Memory B cell (primary cell): ENCODE data around the gene SUPT3H.
"Not testable (repeated sequence)": the region's sequence is repeated elsewhere in the genome, so short reads cannot be mapped to it uniquely, and the experiment has no call there.

Experiments
- ATAC-seq: fragments of 150-1000 bp; cut with Tn5 transposase; 2 replicates; pipeline ENCODE4 v1.10.0; 2021; ENCODE audit warnings: low read depth, mild to moderate bottlenecking, moderate library complexity
- DNase-seq, 2 donors: peaks; one replicate each; pipeline ENCODE4 v3.0.0; 2022; ENCODE audit warnings: low spot score in 2 of 2
- H3K27ac Mint-ChIP-seq: one replicate; pipeline ENCODE4 v1.8.0; 2022; ENCODE audit warnings: mild to moderate bottlenecking, moderate library complexity, mixed read lengths
- H3K27me3 Mint-ChIP-seq: one replicate; pipeline ENCODE4 v1.8.0; 2022; ENCODE audit warnings: mixed read lengths
- H3K36me3 Mint-ChIP-seq: one replicate; pipeline ENCODE4 v1.8.0; 2022; ENCODE audit warnings: mild to moderate bottlenecking, mixed read lengths
- H3K4me1 Mint-ChIP-seq: one replicate; pipeline ENCODE4 v1.8.0; 2022; ENCODE audit warnings: mixed read lengths
- H3K4me3 Mint-ChIP-seq: one replicate; pipeline ENCODE4 v1.8.0; 2022; ENCODE audit warnings: mild to moderate bottlenecking, moderate library complexity, mixed read lengths
- H3K9me3 Mint-ChIP-seq: one replicate; pipeline ENCODE4 v1.8.0; 2022; ENCODE audit warnings: mixed read lengths

SUPT3H gene

DNA sequence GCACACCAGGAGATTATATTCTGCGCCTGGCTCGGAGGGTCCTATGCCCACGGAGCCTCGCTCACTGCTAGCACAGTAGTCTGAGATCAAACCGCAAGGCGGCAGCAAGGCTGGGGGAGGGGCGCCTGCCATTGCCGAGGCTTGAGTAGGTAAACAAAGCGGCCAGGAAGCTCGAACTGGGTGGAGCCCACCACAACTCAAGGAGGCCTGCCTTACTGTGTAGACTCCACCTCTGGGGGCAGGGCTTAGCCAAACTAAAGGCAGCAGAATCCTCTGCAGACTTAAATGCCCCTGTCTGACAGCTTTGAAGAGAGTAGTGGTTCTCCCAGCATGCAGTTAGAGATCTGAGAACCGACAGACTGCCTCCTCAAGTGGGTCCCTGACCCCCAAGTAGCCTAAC lies 477.4 kb downstream of the SUPT3H start:
- not testable (repeated sequence) for H3K27ac Mint-ChIP-seq, ATAC-seq, H3K4me3 Mint-ChIP-seq, H3K27me3 Mint-ChIP-seq, DNase-seq, H3K9me3 Mint-ChIP-seq, H3K4me1 Mint-ChIP-seq
- peaks cover 17% of the 10 kb centered on the region for H3K36me3 Mint-ChIP-seq

DNA sequence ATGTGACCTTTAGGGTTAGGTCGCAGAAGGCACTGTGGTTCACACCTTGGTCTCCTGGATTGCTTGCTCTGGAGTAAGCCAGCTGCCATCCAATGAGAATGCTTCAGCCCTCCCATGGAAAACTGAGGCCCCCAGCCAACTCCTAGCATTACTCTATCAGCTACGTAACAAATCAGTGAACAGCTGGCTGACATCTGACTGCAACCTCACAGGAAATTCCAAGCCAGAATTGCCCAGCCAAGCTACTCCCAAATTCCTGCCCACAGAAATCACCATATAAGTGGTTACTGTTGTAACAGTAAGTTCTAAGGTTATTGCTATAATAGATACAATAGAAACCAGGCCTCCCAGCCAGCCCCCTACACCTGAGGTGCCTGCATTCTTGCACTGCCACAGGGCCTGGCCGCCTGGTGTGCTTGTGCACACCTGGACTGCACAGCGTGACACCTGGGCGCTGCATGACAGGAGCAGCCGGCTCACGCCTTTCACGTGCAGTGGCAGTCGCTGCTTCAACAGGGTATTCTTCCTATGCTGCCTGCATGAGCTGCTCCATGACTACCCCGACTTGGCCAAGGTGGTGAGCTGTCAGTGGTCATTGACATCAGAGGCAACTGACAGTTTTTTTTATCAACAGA lies 479.3 kb downstream of the SUPT3H start:
- H3K9me3 Mint-ChIP-seq: peaks cover 3% of the 10 kb centered on the region
- peaks cover 12% of the 10 kb centered on the region for H3K36me3 Mint-ChIP-seq
- DNase-seq (no peak), ATAC-seq (no peak)
- H3K27ac Mint-ChIP-seq: no peak overlapping the region
- no peaks in the 10 kb centered on the region for H3K4me1 Mint-ChIP-seq
- no peaks in the 10 kb centered on the region for H3K27me3 Mint-ChIP-seq
- no peak overlapping the region for H3K4me3 Mint-ChIP-seq

DNA sequence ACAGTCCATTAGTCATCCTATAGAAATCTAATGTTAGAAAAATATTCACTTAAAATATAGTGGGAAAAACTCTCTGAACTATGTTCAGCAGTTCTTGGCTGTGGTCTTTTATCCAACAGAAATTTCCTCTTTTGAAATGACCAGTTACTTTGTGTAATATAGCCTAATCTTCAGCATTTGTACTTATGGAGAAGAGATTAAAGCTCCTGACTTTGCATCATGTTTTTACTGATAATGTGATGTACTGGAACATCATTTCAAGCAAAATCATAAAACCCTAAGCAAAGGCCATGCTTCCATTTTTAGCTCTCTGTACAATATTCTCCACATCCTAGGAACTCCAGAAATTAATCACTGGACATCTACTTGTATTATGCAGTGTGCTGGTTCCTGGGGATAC lies 480.4 kb downstream of the SUPT3H start:
- DNase-seq (no peak), ATAC-seq (no peak)
- Mint-ChIP-seq H3K27ac (no peak overlapping the region), H3K27me3 (no peaks in the 10 kb centered on the region), H3K4me3 (no peak overlapping the region), H3K9me3 (peaks cover 3% of the 10 kb centered on the region), H3K36me3 (peaks cover 10% of the 10 kb centered on the region), H3K4me1 (no peaks in the 10 kb centered on the region)

DNA sequence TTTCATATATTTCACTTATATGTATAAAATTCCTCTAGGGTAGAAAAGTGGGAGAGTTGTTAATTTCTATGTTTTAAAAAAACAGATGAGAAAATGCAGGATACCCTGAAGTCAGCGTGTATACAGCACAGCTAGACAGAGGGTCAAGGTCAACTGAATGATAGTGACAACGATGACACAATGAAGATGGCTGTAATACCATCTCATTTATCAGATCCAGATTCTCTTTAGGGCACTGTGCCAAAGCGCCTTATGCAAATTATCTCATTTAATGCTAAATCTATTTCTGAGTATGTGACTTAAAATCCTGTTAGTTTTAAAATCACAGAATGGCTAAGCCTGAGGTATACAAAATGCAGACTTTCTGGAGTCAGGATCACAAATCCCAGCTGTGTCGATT lies 481.0 kb downstream of the SUPT3H start:
- DNase-seq (no peak), ATAC-seq (no peak)
- no peak overlapping the region for H3K27ac Mint-ChIP-seq
- peaks cover 3% of the 10 kb centered on the region for H3K9me3 Mint-ChIP-seq
- H3K4me3 Mint-ChIP-seq: no peak overlapping the region
- peaks cover 8% of the 10 kb centered on the region for H3K36me3 Mint-ChIP-seq
- H3K27me3 Mint-ChIP-seq: no peaks in the 10 kb centered on the region
- no peaks in the 10 kb centered on the region for H3K4me1 Mint-ChIP-seq

DNA sequence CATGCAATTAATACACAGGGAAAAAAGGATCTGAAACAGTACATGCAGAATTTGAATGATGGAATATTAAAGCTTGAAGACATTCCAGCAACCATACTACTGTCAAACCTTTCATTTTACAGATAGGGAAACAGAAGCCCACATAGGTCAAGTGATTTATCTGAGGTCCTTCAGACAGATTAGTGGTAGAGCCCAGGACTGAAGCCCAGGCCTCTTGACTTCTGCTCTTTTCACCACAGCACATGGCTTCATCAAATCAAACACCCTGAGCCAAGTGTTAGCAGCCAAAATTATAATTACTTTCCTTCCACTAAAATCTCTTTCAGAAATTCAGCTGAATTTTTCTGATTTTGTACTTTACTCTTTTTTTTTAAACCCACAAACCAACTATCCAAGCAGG lies 485.2 kb downstream of the SUPT3H start:
- Mint-ChIP-seq H3K27ac (no peak overlapping the region), H3K4me3 (no peak overlapping the region), H3K9me3 (no peaks in the 10 kb centered on the region), H3K27me3 (no peaks in the 10 kb centered on the region), H3K36me3 (peaks cover 2% of the 10 kb centered on the region), H3K4me1 (no peaks in the 10 kb centered on the region)
- DNase-seq (no peak), ATAC-seq (no peak)

DNA sequence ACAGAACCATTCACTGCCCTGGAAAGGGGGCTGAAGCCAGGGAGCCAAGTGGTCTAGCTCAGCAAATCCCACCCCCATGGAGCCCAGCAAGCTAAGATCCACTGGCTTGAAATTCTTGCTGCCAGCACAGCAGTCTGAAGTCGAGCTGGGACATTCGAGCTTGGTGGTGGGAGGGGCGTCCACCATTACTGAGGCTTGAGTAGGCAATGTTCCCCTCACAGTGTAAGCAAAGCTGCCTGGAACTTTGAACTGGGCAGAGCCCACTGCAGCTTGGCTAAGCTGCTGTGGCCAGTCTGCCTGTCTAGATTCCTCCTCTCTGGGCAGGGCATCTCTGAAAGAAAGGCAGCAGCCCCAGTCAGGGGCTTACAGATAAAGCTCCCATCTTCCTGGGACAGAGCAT lies 498.7 kb downstream of the SUPT3H start:
- not testable (repeated sequence) for ATAC-seq, H3K9me3 Mint-ChIP-seq, H3K4me3 Mint-ChIP-seq, DNase-seq, H3K27me3 Mint-ChIP-seq, H3K27ac Mint-ChIP-seq, H3K4me1 Mint-ChIP-seq
- H3K36me3 Mint-ChIP-seq: peaks cover 30% of the 10 kb centered on the region

DNA sequence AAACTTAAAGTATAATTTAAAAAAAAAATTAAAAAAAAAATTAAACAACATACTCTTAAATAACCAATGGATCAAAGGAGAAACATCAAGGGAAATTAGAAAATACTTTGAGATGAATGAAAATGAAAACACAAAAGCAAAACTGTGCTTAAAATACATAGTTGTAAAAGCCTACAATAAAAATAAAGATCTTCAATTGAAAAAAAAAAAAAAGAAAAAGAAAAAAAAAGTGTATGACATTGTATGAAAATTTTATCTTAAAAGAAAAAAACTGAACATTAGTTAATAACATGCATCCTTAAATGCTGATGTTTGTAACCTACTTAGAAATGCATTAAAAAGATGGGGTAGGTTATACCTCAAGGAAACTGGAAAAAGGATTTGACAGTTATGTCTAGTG lies 501.1 kb downstream of the SUPT3H start:
- not testable (repeated sequence) for H3K27me3 Mint-ChIP-seq, H3K9me3 Mint-ChIP-seq, DNase-seq, ATAC-seq, H3K4me1 Mint-ChIP-seq, H3K4me3 Mint-ChIP-seq, H3K27ac Mint-ChIP-seq
- H3K36me3 Mint-ChIP-seq: peaks cover 11% of the 10 kb centered on the region

DNA sequence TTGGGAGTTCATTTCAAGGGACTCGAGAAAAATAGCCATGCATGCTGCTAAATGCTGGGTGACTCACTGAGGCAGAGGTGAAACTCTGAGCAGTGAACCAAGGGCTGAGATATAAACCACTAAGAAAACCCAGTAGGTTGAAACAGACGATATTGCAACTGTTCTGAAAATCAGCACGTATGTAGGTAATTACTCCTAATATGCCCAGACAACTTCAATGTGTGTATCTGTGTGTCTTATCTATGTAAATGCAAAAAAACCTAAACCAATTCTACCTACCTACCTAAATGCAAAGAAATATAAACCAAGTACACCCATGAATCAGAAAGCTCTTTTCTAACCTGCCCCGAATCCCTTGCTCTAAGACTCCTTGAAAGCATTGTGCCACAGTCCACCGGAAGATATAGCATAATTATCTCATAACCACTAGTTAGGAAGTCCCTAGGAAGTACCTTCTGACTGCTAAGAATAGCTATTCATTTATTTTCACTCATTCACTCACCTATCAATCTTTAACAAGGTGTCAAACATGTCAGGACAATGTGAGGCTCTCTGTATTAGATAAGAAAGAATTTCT lies 508.3 kb downstream of the SUPT3H start:
- Mint-ChIP-seq H3K9me3 (peaks cover 10% of the 10 kb centered on the region), H3K4me3 (no peak overlapping the region), H3K27ac (no peak overlapping the region), H3K36me3 (peaks cover 15% of the 10 kb centered on the region), H3K27me3 (no peaks in the 10 kb centered on the region), H3K4me1 (peaks cover 14% of the 10 kb centered on the region)
- DNase-seq (no peak), ATAC-seq (no peak)

DNA sequence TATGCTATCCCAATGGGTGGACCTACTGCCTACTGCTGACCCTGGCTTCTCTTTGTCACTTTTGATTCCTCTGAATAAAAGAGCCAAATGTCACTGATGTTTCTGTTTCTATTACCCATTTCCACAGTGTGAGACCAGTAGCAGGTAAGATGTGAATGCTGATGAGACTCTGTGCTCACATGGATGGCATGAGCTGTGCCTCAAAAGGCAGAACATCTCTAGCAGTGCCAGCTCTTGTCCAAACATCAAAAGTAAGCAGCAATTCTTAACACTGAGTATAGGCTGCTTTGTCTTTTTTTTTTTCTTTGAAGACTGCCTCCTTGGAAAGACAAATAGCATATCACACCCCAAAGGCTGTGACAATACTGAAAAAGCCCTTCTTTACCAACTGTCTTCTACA lies 508.8 kb downstream of the SUPT3H start:
- Mint-ChIP-seq H3K36me3 (peaks cover 15% of the 10 kb centered on the region), H3K27me3 (no peaks in the 10 kb centered on the region), H3K9me3 (peaks cover 10% of the 10 kb centered on the region), H3K27ac (no peak overlapping the region), H3K4me3 (no peak overlapping the region), H3K4me1 (peaks cover 14% of the 10 kb centered on the region)
- DNase-seq (no peak), ATAC-seq (no peak)

DNA sequence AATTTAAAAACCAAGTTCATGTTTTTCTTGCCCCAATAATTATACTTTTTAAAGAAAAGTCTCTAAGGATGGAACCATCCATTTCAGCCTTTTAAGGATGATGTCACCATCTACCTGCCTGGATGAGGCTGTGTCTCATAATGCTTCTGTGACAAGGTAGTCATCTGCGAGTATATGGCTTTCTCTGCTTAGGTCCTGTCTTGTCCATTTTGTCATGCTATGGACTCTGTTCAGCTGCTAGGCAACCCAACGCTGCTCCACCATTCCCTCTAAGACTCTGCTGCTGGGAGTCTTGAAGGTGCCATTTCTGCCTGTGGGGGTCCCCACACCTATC lies 509.4 kb downstream of the SUPT3H start:
- H3K27ac Mint-ChIP-seq: no peak overlapping the region
- H3K9me3 Mint-ChIP-seq: peaks cover 10% of the 10 kb centered on the region
- DNase-seq (no peak), ATAC-seq (no peak)
- peaks cover 17% of the 10 kb centered on the region for H3K36me3 Mint-ChIP-seq
- peaks cover 14% of the 10 kb centered on the region for H3K4me1 Mint-ChIP-seq
- no peaks in the 10 kb centered on the region for H3K27me3 Mint-ChIP-seq
- no peak overlapping the region for H3K4me3 Mint-ChIP-seq

DNA sequence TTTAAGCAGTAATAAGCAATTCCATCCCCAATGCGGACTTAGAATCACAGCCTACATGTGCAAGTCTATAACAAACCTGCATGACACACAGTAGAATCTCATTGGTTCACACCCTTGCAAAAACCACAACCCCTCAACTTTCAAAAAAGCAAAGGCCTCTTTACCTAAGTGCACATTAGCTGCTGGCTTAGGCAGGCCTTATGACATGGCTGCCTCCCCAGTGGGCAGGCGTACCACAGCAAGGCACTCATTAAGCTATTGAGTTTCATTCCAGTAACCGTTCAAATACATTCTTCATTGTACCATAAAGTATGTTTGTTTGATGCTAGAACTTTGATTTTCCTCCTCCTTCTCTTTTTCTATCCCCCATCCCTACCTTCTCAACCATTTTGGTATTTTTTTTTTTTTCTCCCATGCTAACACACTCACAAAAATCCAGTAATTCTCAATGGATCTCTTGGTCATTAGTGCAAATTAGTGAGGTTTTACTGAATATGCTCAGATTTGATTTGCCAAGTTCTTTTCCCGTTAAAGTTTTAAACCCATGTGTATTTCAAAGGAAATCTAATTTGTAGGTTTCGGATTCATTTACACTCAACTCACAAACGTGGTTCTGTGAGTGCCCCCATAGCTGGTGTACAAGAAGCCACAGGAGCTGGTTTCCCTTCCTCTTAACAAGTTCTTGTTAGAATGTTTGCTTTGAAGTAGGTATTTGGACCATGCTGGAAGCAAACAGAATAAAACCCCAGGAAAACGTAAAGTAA lies 510.0 kb downstream of the SUPT3H start:
- ATAC-seq (peak; percentile 47), DNase-seq (no peak)
- peaks cover 14% of the 10 kb centered on the region for H3K4me1 Mint-ChIP-seq
- peaks cover 10% of the 10 kb centered on the region for H3K9me3 Mint-ChIP-seq
- H3K27ac Mint-ChIP-seq: no peak overlapping the region
- H3K36me3 Mint-ChIP-seq: peaks cover 19% of the 10 kb centered on the region
- H3K4me3 Mint-ChIP-seq: no peak overlapping the region
- H3K27me3 Mint-ChIP-seq: no peaks in the 10 kb centered on the region

DNA sequence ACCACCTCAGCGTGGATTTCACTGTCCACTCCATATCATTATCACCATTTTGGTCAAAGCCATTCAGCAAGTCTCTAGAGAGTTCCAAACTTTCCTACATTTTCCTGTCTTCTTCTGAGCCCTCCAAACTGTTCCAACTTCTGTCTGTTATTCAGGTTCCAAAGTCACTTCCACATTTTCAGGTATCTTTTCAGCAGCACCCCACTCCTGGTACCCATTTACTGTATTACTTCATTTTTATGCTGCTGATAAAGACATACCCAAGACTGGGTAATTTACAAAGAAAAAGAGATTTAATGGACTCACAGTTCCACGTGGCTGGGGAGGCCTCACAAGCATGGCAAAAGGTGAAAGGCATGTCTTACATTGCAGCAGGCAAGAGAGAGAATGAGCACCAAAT lies 512.5 kb downstream of the SUPT3H start:
- Mint-ChIP-seq H3K4me1 (peaks cover 14% of the 10 kb centered on the region), H3K9me3 (peaks cover 10% of the 10 kb centered on the region), H3K36me3 (peaks cover 23% of the 10 kb centered on the region)
- not testable (repeated sequence) for DNase-seq, ATAC-seq, H3K4me3 Mint-ChIP-seq, H3K27me3 Mint-ChIP-seq, H3K27ac Mint-ChIP-seq

DNA sequence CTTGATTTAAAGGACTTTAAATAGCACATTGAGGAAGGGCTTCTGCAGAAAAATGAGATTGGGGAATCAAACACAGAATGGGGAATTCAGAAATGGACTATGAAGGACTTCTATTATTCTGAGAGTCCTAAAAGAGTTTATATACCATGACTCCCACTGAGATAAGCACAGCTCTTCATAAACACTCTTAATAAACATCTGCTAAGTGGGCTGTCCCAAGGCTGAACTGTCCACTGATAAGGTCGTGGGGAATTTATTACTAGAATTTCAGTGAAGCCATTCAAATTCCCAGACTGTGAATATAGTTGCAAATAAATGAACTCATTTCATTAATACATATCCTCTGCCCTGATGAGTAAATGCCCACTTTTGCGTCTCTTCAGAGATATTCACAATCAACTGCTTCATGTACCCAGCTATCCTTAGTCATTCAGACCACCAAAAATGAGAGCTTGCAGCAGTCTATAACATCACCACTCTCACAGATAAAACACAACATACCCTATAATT lies 517.8 kb downstream of the SUPT3H start:
- no peak overlapping the region for H3K27ac Mint-ChIP-seq
- H3K4me1 Mint-ChIP-seq: peaks cover 2% of the 10 kb centered on the region
- DNase-seq: no peak
- no peaks in the 10 kb centered on the region for H3K27me3 Mint-ChIP-seq
- ATAC-seq: no peak
- no peak overlapping the region for H3K4me3 Mint-ChIP-seq
- peaks cover 10% of the 10 kb centered on the region for H3K36me3 Mint-ChIP-seq
- peaks cover under 1% of the 10 kb centered on the region for H3K9me3 Mint-ChIP-seq

DNA sequence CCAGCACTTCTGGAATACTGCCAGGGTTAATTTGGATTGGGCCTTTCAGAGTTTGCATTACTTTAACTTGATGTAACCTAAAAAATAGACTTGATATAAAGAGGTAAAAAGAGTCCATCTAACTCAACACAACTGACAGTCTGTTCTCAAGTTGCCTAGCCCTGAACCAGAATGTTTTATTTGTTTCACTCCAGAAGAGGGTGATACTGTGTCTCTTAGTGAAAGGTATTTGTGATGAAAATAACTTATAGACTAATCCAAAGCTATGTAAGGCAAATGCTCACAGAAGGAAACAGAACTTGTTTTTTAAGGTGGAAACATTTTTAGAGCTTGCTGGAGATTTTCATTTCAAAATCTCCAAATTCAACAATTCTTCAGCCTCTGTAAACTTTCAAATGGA lies 518.7 kb downstream of the SUPT3H start:
- Mint-ChIP-seq H3K27ac (no peak overlapping the region), H3K9me3 (no peaks in the 10 kb centered on the region)
- ATAC-seq: no peak

More for the DNA sequence above, 518.7 kb downstream of the SUPT3H start:
- Mint-ChIP-seq H3K4me1 (peaks cover 2% of the 10 kb centered on the region), H3K4me3 (no peak overlapping the region), H3K27me3 (no peaks in the 10 kb centered on the region), H3K36me3 (peaks cover 12% of the 10 kb centered on the region)
- no peak for DNase-seq
